Astrocyte (in vitro differentiated cells and primary cell): ENCODE measurements around the gene INPP4B. TPM values are rescaled to one million over a fixed set of nuclear protein-coding genes. Genes with fewer than 3 reads are reported as not detected.
A peak's percentile ranks its signal among the peaks of the same experiment; 100 is the strongest.

Source experiments
- DNase-seq: peaks from one replicate; pipeline ENCODE4 v3.0.0-alpha.2; 2010; ENCODE audit warnings: low read depth
- FAIRE-seq: peaks from 2 replicates; lab custom pipeline; 2011; peaks lifted over from hg19 to GRCh38; lab: Jason Lieb, UNC
- H2AFZ ChIP-seq: 2 replicates; pipeline ENCODE4 v1.6.0; 2012; ENCODE audit warnings: low read depth, low read length, inconsistent platforms
- H3K27ac ChIP-seq: 2 replicates; pipeline ENCODE4 v1.5.1; 2011; ENCODE audit warnings: low read depth, low read length, inconsistent platforms
- H3K27me3 ChIP-seq: 2 replicates; pipeline ENCODE4 v1.6.0; 2011; ENCODE audit warnings: low read length, inconsistent platforms; ENCODE audit not compliant: insufficient read depth
- H3K36me3 ChIP-seq: 2 replicates; pipeline ENCODE4 v1.5.1; 2011; ENCODE audit warnings: low read length, inconsistent platforms; ENCODE audit not compliant: insufficient read depth
- H3K4me1 ChIP-seq: 2 replicates; pipeline ENCODE4 v1.5.1; 2011; ENCODE audit warnings: low read length, inconsistent platforms; ENCODE audit not compliant: insufficient read depth
- H3K4me2 ChIP-seq: 2 replicates; pipeline ENCODE4 v1.6.0; 2012; ENCODE audit warnings: low read length, inconsistent platforms
- H3K4me3 ChIP-seq: 2 replicates; pipeline ENCODE4 v1.5.1; 2011; ENCODE audit warnings: low read depth, mild to moderate bottlenecking, low read length, inconsistent platforms; ENCODE audit not compliant: insufficient read depth
- H3K79me2 ChIP-seq: 2 replicates; pipeline ENCODE4 v1.6.0; 2012; ENCODE audit warnings: mild to moderate bottlenecking, low read length, inconsistent platforms; ENCODE audit not compliant: insufficient read depth
- H3K9ac ChIP-seq: 2 replicates; pipeline ENCODE4 v1.6.0; 2012; ENCODE audit warnings: mild to moderate bottlenecking, low read length, inconsistent platforms
- H3K9me3 ChIP-seq: 2 replicates; pipeline ENCODE4 v1.5.1; 2012; ENCODE audit warnings: low read depth, mild to moderate bottlenecking, low read length, inconsistent platforms; ENCODE audit not compliant: insufficient read depth
- H4K20me1 ChIP-seq: 2 replicates; pipeline ENCODE4 v1.6.0; 2012; ENCODE audit warnings: low read length, inconsistent platforms; ENCODE audit not compliant: insufficient read depth
- H3K27ac Mint-ChIP-seq: one replicate; pipeline ENCODE4 v1.8.0; 2021; ENCODE audit warnings: mild to moderate bottlenecking, mixed read lengths; ENCODE audit not compliant: unreplicated experiment
- H3K27me3 Mint-ChIP-seq: one replicate; pipeline ENCODE4 v1.8.0; 2021; ENCODE audit warnings: low read depth, mixed read lengths; ENCODE audit not compliant: unreplicated experiment
- H3K36me3 Mint-ChIP-seq: one replicate; pipeline ENCODE4 v1.8.0; 2021; ENCODE audit warnings: low read depth, mixed read lengths; ENCODE audit not compliant: unreplicated experiment
- H3K4me1 Mint-ChIP-seq: one replicate; pipeline ENCODE4 v1.8.0; 2021; ENCODE audit warnings: low read depth, mixed read lengths; ENCODE audit not compliant: unreplicated experiment
- H3K4me3 Mint-ChIP-seq: one replicate; pipeline ENCODE4 v1.8.0; 2021; ENCODE audit warnings: mild to moderate bottlenecking, moderate library complexity, mixed read lengths; ENCODE audit not compliant: unreplicated experiment
- H3K9me3 Mint-ChIP-seq: one replicate; pipeline ENCODE4 v1.8.0; 2021; ENCODE audit warnings: mild to moderate bottlenecking, mixed read lengths; ENCODE audit not compliant: unreplicated experiment
- EZH2 ChIP-seq: IDR thresholded peaks from 2 replicates; pipeline ENCODE4 v1.6.1; 2012; ENCODE audit warnings: mild to moderate bottlenecking, low read length, inconsistent platforms; ENCODE audit not compliant: insufficient read depth
- total RNA-seq: library from RNA; stranded (reverse); gene quantifications from 2 replicates; pipeline ENCODE4 v1.2.1, GENCODE V29; 2021
- TF ChIP-seq, protein P1 (sequence below): IDR thresholded peaks from 2 replicates; pipeline ENCODE4 v1.5.1; 2011; ENCODE audit warnings: low read depth, mild to moderate bottlenecking, inconsistent platforms, low read length, moderate library complexity; ENCODE audit not compliant: insufficient read depth

The INPP4B gene
- total RNA-seq, 1 donor from 2014 or later, result 2.8 TPM

DNA sequence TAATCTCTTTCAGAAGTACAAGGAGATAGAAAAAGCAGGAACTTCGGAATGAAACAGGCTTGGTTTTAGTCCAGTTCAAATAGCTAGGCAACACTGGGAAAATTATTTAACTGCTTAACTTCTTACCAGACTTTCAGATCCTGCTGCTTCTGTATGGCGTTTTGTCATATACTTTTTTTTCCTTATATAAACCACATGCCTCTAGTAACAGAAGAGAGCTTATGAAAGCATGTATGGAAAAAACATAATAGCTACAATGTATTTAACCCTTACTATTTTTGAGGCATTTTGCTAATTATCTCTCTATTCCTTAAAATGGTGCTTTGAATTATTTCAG lies 439.6 kb downstream of the INPP4B start:
- Histone ChIP-seq H3K9ac (peak overlapping the region; percentile 83), H2AFZ (peak overlapping the region; percentile 28)

DNA sequence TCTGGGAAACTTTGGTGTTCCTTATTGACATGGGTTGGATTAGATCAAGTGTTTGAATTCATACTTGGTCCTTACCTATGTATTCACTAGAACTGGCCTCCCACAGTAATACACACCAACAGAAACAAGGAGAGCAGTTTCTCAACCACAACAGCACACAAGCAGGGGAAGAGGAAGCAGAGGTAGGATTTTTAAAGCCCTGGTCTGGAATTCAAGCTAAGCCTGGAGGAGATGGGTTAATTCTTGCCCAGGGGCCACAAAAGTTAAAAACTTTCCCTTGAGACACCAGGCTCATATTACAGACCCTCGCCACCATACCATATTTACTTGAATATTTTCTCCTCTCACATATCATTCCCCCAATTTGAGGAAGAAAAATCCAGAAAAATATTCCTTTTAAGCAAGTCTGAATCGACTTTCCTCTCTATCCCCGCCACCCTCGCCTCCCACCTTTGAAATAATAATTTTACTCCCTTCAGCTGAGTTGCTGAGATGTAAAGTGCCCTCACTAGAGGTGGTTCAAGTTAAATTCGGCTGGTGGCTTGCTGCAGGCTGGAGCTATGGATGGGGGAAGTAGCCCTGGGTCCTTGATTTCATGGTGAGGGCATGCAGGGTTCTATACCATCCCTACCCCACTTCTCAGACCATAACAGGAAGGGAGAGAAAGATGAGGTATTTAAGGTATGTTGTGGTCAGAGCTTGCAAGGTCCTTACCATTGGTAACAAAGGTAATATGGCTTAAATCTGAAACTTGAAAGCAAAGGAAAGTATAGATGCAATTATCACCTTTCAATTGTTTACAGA lies 440.2 kb downstream of the INPP4B start:
- Histone ChIP-seq H2AFZ (peak overlapping the region; percentile 61), H3K4me2 (peak overlapping the region; percentile 83), H3K9me3 (no peaks in the 10 kb centered on the region), H3K79me2 (peaks cover 6% of the 10 kb centered on the region), H3K27me3 (no peaks in the 10 kb centered on the region), H3K4me1 (peaks cover 54% of the 10 kb centered on the region), H3K9ac (peak overlapping the region; percentile 83), H3K4me3 (peak overlapping the region; percentile 63), H3K36me3 (no peaks in the 10 kb centered on the region), H3K27ac (peak overlapping the region; percentile 89), H4K20me1 (no peaks in the 10 kb centered on the region)
- H3K4me3 Mint-ChIP-seq, result no peak overlapping the region
- FAIRE-seq (peak; percentile 23), DNase-seq (peak; percentile 68)
- TF ChIP-seq, protein P1, sequence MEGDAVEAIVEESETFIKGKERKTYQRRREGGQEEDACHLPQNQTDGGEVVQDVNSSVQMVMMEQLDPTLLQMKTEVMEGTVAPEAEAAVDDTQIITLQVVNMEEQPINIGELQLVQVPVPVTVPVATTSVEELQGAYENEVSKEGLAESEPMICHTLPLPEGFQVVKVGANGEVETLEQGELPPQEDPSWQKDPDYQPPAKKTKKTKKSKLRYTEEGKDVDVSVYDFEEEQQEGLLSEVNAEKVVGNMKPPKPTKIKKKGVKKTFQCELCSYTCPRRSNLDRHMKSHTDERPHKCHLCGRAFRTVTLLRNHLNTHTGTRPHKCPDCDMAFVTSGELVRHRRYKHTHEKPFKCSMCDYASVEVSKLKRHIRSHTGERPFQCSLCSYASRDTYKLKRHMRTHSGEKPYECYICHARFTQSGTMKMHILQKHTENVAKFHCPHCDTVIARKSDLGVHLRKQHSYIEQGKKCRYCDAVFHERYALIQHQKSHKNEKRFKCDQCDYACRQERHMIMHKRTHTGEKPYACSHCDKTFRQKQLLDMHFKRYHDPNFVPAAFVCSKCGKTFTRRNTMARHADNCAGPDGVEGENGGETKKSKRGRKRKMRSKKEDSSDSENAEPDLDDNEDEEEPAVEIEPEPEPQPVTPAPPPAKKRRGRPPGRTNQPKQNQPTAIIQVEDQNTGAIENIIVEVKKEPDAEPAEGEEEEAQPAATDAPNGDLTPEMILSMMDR, result no peak
- no peaks in the 10 kb centered on the region for H3K36me3 Mint-ChIP-seq
- H3K27me3 Mint-ChIP-seq, result no peaks in the 10 kb centered on the region
- peaks cover 54% of the 10 kb centered on the region for H3K4me1 Mint-ChIP-seq
- peak overlapping the region; percentile 87 for H3K27ac Mint-ChIP-seq
- no peaks in the 10 kb centered on the region for H3K9me3 Mint-ChIP-seq

More for the DNA sequence above, 439.6 kb downstream of the INPP4B start:
- no peaks in the 10 kb centered on the region for H3K9me3 Mint-ChIP-seq
- H3K79me2 ChIP-seq, result peaks cover 6% of the 10 kb centered on the region
- H3K4me1 Mint-ChIP-seq, result peaks cover 51% of the 10 kb centered on the region
- FAIRE-seq (no peak), DNase-seq (no peak)
- H3K27me3 Mint-ChIP-seq, result no peaks in the 10 kb centered on the region
- no peaks in the 10 kb centered on the region for H3K36me3 Mint-ChIP-seq
- H3K9me3 ChIP-seq, result no peaks in the 10 kb centered on the region
- peaks cover 54% of the 10 kb centered on the region for H3K4me1 ChIP-seq
- no peaks in the 10 kb centered on the region for H3K36me3 ChIP-seq
- peak overlapping the region; percentile 89 for H3K27ac ChIP-seq
- no peaks in the 10 kb centered on the region for H3K27me3 ChIP-seq
- peak overlapping the region; percentile 87 for H3K27ac Mint-ChIP-seq
- no peak for TF ChIP-seq EZH2
- TF ChIP-seq, protein P1, result no peak
- no peak overlapping the region for H3K4me3 Mint-ChIP-seq
- H3K4me3 ChIP-seq, result no peak overlapping the region
- no peaks in the 10 kb centered on the region for H4K20me1 ChIP-seq
- peak overlapping the region; percentile 83 for H3K4me2 ChIP-seq
